Stimulated activated CD8-positive, alpha-beta memory T cell treated with anti-CD3 and anti-CD28 coated beads, Interleukin-12 subunit alpha, Interleukin-12 subunit beta, amount 100 ng/mL, for 1 hour (primary cell): Measurements from ENCODE around the gene SEPTIN12.

Experiments
- DNase-seq: peaks from one replicate; pipeline ENCODE4 v3.0.0-alpha.2; 2020; ENCODE audit warnings: low read depth

SEPTIN12 gene

DNA sequence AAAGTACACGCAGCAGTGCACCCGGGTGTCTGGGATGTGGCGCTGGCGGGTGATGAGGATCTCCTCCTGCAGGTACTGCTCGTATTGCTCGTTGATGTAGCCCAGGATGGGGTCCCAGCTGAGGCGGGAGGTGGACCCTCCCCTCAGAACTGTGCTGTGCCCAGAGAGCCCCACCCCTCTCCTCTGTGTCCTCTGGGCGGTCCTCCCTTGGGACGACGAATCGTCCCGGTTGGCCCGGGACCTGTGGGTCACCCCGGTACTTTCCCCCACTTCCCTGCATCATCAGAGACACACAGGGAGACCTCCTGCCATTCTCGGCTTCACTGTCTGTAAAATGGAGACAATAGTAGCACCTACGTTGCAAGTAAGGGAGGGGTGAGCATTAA, 4.2 kb downstream of the SEPTIN12 start:
- DNase-seq, result no peak

GRCh38 chr16:4783251-4783950, 4.7 kb downstream of the SEPTIN12 start:
- no peak for DNase-seq

DNA sequence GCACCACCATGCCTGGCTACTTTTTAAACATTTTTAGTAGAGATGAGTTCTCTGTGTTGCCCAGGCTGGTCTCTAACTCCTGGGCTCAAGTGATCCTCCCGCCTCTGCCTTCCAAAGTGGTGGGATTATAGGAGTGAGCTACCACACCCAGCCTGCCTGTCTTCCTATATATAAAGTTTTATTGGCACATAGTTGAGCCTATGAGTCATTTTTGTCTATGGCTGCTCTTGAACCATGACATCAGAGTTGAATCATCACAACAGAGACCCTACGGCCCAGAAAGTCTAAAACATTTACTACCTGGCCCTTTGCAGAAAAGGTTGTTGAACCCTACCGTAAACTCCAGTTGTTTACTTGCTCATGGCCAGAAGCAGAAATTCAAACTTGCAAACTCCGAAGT, 7.9 kb downstream of the SEPTIN12 start:
- no peak for DNase-seq

GRCh38 chr16:4778050-4778392, 10.1 kb downstream of the SEPTIN12 start:
- no peak for DNase-seq

DNA sequence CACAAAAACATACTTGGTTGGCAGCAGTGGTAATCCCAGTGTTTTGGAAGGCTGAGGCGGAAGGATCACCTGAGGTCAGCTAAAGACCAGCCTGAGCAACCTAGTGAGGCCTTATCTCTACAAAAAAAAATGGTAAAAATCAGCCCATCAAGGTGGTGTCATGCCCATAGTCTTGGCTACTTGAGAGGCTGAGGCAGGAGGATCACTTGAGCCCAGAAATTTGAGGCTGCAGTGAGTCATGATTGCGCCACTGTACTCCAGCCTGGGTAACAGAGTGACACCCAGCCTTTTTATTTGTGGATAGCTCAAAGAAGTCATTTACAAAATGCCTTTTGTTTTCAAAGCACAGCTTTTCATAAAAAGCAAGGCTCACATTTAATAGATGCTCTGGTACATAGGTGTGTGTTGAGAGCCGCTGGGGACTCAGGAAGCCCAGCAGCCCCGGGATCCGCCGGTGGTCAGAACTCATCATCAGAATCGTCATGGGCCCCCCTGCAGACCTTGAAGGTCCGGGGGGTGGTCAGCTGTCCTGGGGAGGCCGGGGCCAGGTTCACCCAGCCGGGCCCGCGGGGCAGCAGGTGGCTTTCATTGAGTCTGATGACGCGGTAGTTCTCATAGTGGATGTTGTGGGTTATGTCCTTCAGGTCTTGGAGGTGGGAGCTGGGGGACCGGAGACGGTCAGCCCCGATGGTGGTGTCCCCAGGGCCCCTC, 10.7 kb downstream of the SEPTIN12 start:
- no peak for DNase-seq

DNA sequence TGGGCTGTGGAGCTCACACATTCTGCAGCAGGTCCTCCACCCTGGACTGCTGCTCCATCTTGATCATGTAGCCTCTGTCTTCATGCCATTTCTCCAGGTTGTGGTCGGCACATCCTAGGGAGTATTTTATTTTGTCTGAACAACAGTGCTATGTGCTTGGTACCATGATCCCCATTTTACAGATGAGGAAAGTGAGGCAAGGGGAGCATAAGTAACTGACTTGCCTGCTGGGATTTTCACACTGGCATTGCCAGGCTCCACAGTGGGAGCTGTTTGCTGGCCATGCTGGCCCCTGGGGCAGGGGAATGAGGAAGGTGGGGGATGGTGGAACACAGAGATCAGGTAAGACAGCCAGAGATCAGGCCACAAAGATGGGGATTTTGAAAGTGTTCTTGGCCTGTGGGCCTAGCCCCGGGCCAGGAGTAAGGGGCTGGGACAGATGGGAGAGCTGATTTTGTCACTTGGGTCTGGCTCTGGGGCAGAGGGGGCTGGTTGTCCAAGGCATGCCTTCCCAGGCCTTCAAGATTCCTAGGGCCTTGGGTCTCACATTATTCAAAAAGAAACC, 11.9 kb downstream of the SEPTIN12 start:
- no peak for DNase-seq

- no peak for DNase-seq
Observed at GRCh38 chr16:4775005-4775404, 13.1 kb downstream of the SEPTIN12 start.

DNA sequence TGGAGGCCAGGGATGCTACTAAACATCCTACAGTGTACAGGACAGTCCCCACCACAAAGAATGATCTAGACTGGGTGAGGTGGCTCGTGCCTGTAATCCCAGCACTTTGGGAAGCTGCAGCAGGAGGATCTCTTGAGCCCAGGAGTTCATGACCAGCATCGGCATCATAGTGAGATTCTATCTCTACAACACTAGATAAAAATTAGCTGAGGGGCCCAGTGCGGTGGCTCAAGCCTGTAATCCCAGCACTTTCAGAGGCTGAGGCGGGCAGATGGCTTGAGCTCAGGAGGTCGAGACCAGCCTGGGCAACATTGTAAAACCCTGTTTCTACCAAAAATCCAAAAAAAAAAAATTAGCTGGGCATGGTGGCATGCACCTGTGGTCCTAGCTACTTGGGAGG, 15.8 kb downstream of the SEPTIN12 start:
- DNase-seq, result no peak

DNA sequence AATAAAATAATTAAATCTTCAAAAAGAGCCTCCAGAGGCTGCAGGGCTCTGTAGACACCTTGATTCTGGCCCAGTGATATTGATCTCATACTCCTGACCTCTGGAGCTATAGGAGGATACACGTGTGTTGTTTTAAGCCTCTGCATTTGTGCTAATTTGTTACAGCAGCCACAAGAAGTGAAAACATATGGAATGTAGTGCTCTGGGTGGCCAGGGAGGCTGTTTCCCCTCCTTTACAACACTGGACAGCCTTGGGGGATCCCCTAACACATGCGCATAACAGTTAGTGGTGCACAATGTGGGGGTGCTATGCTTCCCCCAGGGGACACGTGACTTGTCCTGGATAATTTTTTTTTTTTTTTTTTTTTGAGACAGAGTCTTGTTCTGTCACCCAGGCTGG, 16.5 kb downstream of the SEPTIN12 start:
- no peak for DNase-seq

DNA sequence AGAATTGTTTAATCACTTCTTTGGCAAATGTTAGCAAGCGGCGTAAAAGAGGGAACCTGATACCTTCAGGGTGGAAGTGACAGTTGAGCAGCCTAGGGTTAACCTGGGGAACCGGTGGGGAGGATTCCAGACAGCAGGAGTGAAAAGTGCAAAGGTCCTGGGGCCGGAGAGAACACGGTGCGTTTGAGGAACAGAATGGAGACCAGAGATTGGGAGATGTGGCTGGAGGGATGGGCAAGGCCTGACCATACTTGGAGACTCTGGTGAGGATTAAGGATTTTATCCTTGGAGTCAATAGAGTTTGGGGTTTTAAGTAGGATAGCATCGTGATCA, 18.9 kb downstream of the SEPTIN12 start:
- no peak for DNase-seq

- peak; percentile 73 for DNase-seq
Observed at GRCh38 chr16:4768549-4769305, 19.4 kb downstream of the SEPTIN12 start.

DNA sequence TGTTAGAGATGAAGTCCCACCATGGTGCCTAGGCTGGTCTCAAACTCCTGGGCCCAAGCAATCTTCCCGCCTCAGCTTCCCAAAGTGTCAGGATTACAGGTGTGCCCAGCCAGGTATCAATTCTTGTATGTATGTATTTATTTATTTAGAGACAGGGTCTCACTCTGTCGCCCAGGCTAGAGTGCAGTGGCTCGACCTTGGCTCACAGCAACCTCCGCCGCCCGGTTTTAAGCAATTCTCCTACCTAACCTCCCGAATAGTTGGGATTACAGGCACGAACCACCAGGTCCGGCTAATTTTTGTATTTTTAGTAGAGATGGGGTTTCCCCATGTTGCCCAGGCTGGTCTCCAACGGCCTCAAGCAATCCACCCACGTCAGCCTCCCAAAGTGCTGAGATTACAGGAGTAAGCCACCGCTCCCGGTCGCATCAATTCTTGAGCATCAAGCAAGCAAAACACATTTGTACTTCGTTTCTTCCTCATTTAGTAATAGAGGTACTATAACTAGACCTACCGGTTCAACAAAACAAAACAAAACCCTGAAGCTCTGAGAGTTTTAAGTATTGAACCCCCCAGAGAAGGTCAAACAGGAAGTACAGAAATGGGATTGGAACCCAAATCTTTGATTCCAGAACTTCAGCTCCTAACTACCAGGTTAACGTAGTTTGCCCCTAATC, 20.1 kb downstream of the SEPTIN12 start:
- no peak for DNase-seq

GRCh38 chr16:4766875-4767628, 21.1 kb downstream of the SEPTIN12 start, which contains the start of gene ZNF500:
TSS of gene ZNF500 (minus strand) at chr16:4767162. CDS start at chr16:4765978, 1,184 bp downstream.
- DNase-seq, result peak; percentile 92

GRCh38 chr16:4765511-4766474, 22.4 kb downstream of the SEPTIN12 start:
- no peak for DNase-seq

- DNase-seq, result no peak
Observed at GRCh38 chr16:4763791-4764190, 24.4 kb downstream of the SEPTIN12 start.

DNA sequence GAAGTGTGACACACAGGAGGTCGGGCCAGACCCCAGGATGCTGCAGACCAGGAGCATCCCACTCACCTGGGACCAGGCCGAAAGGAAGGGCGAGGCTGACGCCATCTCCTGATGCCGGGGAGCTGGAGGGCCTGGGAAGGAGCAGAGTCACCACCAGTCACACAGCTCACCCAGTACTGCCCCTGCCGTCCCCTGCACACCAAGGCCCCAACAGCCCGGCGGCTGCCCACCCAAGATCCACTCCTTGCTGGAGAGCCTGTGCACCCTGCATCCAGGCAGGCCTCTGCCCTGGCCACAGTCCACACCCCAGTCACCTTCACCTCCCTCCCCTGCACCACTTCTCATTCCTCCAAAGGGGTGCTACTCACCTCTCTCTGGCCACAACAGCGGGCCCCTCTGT, 25.9 kb downstream of the SEPTIN12 start:
- DNase-seq, result no peak

GRCh38 chr16:4760221-4760910, 27.8 kb downstream of the SEPTIN12 start:
- DNase-seq, result no peak

DNA sequence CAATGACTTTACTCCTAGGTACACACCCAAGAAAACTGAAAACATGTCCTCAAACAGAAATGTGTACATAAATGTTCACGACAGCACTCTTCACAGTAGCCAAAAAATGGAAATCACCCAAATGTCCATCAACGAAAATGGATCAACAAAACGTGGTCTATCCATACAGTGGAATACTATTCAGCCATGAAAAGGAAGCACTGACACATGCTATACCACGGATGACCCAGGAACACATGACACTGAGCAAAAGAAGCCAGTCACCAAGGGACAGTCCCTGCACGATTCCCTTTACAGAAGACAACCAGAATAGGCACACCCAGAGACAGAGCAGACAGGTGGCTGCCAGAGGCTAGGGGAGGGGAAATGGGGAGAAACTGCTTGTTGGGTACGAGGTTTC, 32.5 kb downstream of the SEPTIN12 start:
- DNase-seq, result no peak

- DNase-seq, result no peak
Observed at GRCh38 chr16:4754865-4755264, 33.3 kb downstream of the SEPTIN12 start.

DNA sequence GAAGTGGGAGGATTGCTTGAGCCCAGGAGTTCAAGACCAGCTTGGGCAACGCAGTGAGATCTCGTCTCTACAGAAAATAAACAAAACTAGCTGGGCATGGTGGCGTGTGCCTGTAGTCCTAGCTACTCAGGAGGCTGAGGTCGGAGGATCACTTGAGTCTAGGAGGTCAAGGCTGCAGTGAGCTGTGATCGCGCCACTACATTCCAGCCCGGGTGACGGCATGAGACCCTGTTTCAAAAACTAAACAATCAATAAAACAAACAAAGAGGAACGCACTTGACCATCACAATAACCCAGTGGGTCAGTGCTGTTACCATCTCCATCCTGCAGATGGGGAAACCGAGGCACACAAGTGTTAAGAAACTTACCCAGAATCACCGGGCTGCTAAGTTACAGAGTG, 34.9 kb downstream of the SEPTIN12 start:
- no peak for DNase-seq
